ENCODE data around the gene UBE2D2. TPM values are rescaled to one million over a fixed set of nuclear protein-coding genes. Genes with fewer than 3 reads are reported as not detected.
A peak's percentile ranks its signal among the peaks of the same experiment; 100 is the strongest.

The UBE2D2 gene
- total RNA-seq, 6 experiments from 2014 or later = 38.3 to 68.3 (median 53.1) TPM

DNA sequence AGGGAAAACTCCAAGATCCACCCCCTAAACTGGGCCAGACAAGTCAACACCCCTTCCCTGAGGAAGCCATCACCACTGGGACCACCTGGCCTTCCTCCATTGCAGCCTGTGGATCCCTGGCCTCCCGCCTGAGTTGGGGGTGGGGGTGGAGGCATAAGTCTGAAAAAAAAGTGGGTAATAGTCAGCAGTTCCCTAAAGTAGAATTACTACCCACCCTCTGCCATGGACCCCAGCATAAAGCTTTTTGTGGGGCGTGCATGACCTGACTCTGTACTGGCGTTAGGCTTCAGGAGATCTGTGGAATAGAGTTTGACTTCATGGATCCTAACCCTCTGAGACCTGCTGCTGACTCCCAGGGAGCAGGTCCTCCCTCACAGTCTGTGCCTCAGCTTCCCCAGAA, 85.0 kb downstream of the UBE2D2 start:
- no peaks in the 10 kb centered on the region for H3K9me3 ChIP-seq
- TF ChIP-seq CTCF (IDR thresholded peaks at IDR 0.05) = no peak
- TF ChIP-seq POLR2A (IDR thresholded peaks at IDR 0.05) = no peak
- DNase-seq (peak; percentile 2 to 14 (median 12)), ATAC-seq (no peak)
- H3K4me3 ChIP-seq = no peak overlapping the region
- no peaks in the 10 kb centered on the region for H3K36me3 ChIP-seq
- intact Hi-C loops (cut with DNase I) = no loop called here
- H3K27me3 ChIP-seq = no peaks in the 10 kb centered on the region
- H3K27ac ChIP-seq = no peak overlapping the region
- WGBS (ENCODE audit: insufficient coverage, low coverage, low lambda C conversion rate, missing lambda C conversion rate) = no CpG with 5 or more reads among the region's 3 CpGs
- peaks cover 0 to 46% (median 25%) of the 10 kb centered on the region in 4 donors for H3K4me1 ChIP-seq

- Histone ChIP-seq H3K4me1 (peaks cover 0 to 50% (median 28%) of the 10 kb centered on the region in 4 donors), H3K36me3 (no peaks in the 10 kb centered on the region), H3K4me3 (peak overlapping the region; percentile 90 to 98 (median 98)), H3K9me3 (no peaks in the 10 kb centered on the region), H3K27ac (peak overlapping the region in 2 of 3 donors; percentile 40 to 89), H3K27me3 (no peaks in the 10 kb centered on the region)
- ATAC-seq (no peak), DNase-seq (peak; percentile 52 to 61 (median 59))
- 20% methylated on average over 5 of the region's 25 CpGs for WGBS (ENCODE audit: insufficient coverage, low coverage, low lambda C conversion rate, missing lambda C conversion rate)
- TF ChIP-seq CTCF (IDR thresholded peaks at IDR 0.05) (no peak), POLR2A (IDR thresholded peaks at IDR 0.05) (no peak)
- intact Hi-C loops (cut with DNase I) = no loop called here
Measured at GRCh38 chr5:139646912-139647505, 85.9 kb downstream of the UBE2D2 start.

GRCh38 chr5:139647506-139648204, 86.5 kb downstream of the UBE2D2 start:
- TF ChIP-seq POLR2A (IDR thresholded peaks at IDR 0.05) = no peak
- no peak for ATAC-seq
- peak overlapping the region; percentile 90 to 98 (median 98) for H3K4me3 ChIP-seq
- intact Hi-C loops (cut with DNase I) = no loop called here
- peak overlapping the region; percentile 40 to 89 (median 59) for H3K27ac ChIP-seq
- no peaks in the 10 kb centered on the region for H3K9me3 ChIP-seq
- H3K4me1 ChIP-seq = peaks cover 0 to 50% (median 28%) of the 10 kb centered on the region in 4 donors
- DNase-seq = peak; percentile 20 to 49 (median 26)
- WGBS (ENCODE audit: insufficient coverage, low coverage, low lambda C conversion rate, missing lambda C conversion rate) = 8% methylated on average over 42 of the region's 46 CpGs
- no peaks in the 10 kb centered on the region for H3K36me3 ChIP-seq
- no peaks in the 10 kb centered on the region for H3K27me3 ChIP-seq

DNA sequence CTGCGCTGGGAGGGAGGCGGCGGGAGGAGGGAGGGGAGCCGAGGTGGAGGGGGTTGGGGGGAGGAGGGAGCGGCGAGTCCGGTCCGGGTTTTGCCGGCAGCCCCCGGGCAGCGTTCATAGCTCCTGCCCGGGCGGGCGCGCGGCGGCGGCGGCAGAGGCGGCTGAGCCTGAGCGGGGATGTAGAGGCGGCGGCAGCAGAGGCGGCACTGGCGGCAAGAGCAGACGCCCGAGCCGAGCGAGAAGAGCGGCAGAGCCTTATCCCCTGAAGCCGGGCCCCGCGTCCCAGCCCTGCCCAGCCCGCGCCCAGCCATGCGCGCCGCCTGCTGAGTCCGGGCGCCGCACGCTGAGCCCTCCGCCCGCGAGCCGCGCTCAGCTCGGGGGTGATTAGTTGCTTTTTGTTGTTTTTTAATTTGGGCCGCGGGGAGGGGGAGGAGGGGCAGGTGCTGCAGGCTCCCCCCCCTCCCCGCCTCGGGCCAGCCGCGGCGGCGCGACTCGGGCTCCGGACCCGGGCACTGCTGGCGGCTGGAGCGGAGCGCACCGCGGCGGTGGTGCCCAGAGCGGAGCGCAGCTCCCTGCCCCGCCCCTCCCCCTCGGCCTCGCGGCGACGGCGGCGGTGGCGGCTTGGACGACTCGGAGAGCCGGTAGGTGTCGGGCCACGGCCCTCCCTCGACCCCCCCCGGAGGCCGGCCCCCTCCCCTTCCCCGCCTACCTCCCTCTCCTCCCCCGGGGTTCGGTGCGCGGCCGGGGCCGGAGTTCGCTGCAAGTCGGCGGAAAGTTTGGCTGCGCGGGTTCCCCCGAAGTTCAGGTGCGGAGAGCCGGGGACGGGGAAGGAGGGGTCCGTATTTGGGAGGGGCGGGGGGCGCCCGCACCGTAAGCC, 87.3 kb downstream of the UBE2D2 start, which contains the start of gene CXXC5:
Gene CXXC5 (plus strand): TSS at position 145 of the 877 bp plus-strand sequence. CDS start 32,175 bp downstream, outside the sequence.
- Histone ChIP-seq H3K4me1 (peaks cover 0 to 51% (median 29%) of the 10 kb centered on the region in 4 donors), H3K4me3 (peak within 1 kb of the TSS; percentile 90 to 98 (median 98)), H3K27me3 (no peaks in the 10 kb centered on the region), H3K9me3 (no peaks in the 10 kb centered on the region), H3K36me3 (no peaks in the 10 kb centered on the region), H3K27ac (peak within 1 kb of the TSS; percentile 59 to 93 (median 89))
- intact Hi-C loops (cut with DNase I) = no loop called here
- WGBS (ENCODE audit: insufficient coverage, low coverage, low lambda C conversion rate, missing lambda C conversion rate) = 0% methylated on average over 4 of the region's 106 CpGs
- ATAC-seq (peak; percentile 39 to 67 (median 60)), DNase-seq (peak; percentile 92 to 93 (median 92))
- no peak for TF ChIP-seq CTCF (IDR thresholded peaks at IDR 0.05)
- peak; percentile 91 for TF ChIP-seq POLR2A (IDR thresholded peaks at IDR 0.05)
